CD4-positive, alpha-beta T cell treated with Interleukin-6 at 100 ng/mL for 8 hours (primary cell): ENCODE measurements around the gene ADGRL3.
"Not testable (repeated sequence)": the region's sequence is repeated elsewhere in the genome, so short reads cannot be mapped to it uniquely, and the experiment has no call there.

Source experiments
- DNase-seq: peaks from one replicate; pipeline ENCODE4 v3.0.0-alpha.2; 2020; ENCODE audit warnings: mixed read lengths, low spot score

Gene ADGRL3

GRCh38 chr4:61909031-61909430 is 708.9 kb downstream of the ADGRL3 start:
- DNase-seq: no peak

GRCh38 chr4:61911313-61911756 is 711.2 kb downstream of the ADGRL3 start:
- DNase-seq: no peak

GRCh38 chr4:61913619-61914018 is 713.5 kb downstream of the ADGRL3 start:
- no peak for DNase-seq

- no peak for DNase-seq
These were observed 715.4 kb downstream of the ADGRL3 start for GRCh38 chr4:61915501-61915900.

GRCh38 chr4:61918507-61918906 is 718.4 kb downstream of the ADGRL3 start:
- DNase-seq: no peak

GRCh38 chr4:61918987-61919386 is 718.9 kb downstream of the ADGRL3 start:
- no peak for DNase-seq

GRCh38 chr4:61919561-61919960 is 719.4 kb downstream of the ADGRL3 start:
- DNase-seq: no peak

- no peak for DNase-seq
These were observed 721.8 kb downstream of the ADGRL3 start for GRCh38 chr4:61921920-61922319.

- DNase-seq: no peak
These were observed 722.6 kb downstream of the ADGRL3 start for GRCh38 chr4:61922766-61923165.

GRCh38 chr4:61923179-61923578 is 723.1 kb downstream of the ADGRL3 start:
- DNase-seq: no peak

GRCh38 chr4:61924131-61924530 is 724.0 kb downstream of the ADGRL3 start:
- no peak for DNase-seq

GRCh38 chr4:61933527-61933926 is 733.4 kb downstream of the ADGRL3 start:
- DNase-seq: no peak

GRCh38 chr4:61934198-61934597 is 734.1 kb downstream of the ADGRL3 start:
- DNase-seq: no peak

- no peak for DNase-seq
These were observed 738.2 kb downstream of the ADGRL3 start for GRCh38 chr4:61938250-61938846.

GRCh38 chr4:61950625-61951024 is 750.5 kb downstream of the ADGRL3 start:
- DNase-seq: no peak

- DNase-seq: no peak
These were observed 753.3 kb downstream of the ADGRL3 start for GRCh38 chr4:61953386-61953785.

GRCh38 chr4:61958591-61958990 is 758.5 kb downstream of the ADGRL3 start:
- DNase-seq: no peak

GRCh38 chr4:61959087-61959486 is 759.0 kb downstream of the ADGRL3 start:
- no peak for DNase-seq

- no peak for DNase-seq
These were observed 784.3 kb downstream of the ADGRL3 start for GRCh38 chr4:61984260-61984909.

GRCh38 chr4:61985426-61985825 is 785.3 kb downstream of the ADGRL3 start:
- DNase-seq: no peak

GRCh38 chr4:61986929-61987328 is 786.8 kb downstream of the ADGRL3 start:
- DNase-seq: not testable (repeated sequence)

- DNase-seq: no peak
These were observed 792.2 kb downstream of the ADGRL3 start for GRCh38 chr4:61992351-61992750.

GRCh38 chr4:61994036-61994435 is 793.9 kb downstream of the ADGRL3 start:
- DNase-seq: no peak
